GM21786 (cell line): ENCODE data around the gene HOXA5.

ENCODE experiments used
- ATAC-seq: cut with Tn5 transposase; IDR thresholded peaks from one replicate; pipeline ENCODE4 v1.9.1; 2021; ENCODE audit not compliant: unreplicated experiment

HOXA5 gene

GRCh38 chr7:27182861-27183681 is 39.6 kb upstream of the HOXA5 start:
- ATAC-seq: no peak

GRCh38 chr7:27182285-27182841 is 38.9 kb upstream of the HOXA5 start:
- no peak for ATAC-seq

GRCh38 chr7:27181795-27182275 is 38.4 kb upstream of the HOXA5 start:
- ATAC-seq: no peak

GRCh38 chr7:27180431-27181420 is 37.2 kb upstream of the HOXA5 start:
- ATAC-seq: no peak

GRCh38 chr7:27179503-27180430 is 36.3 kb upstream of the HOXA5 start:
- no peak for ATAC-seq

GRCh38 chr7:27179030-27179429 is 35.5 kb upstream of the HOXA5 start:
- no peak for ATAC-seq

- ATAC-seq: no peak
Measured at GRCh38 chr7:27178366-27178765, 34.9 kb upstream of the HOXA5 start.

- ATAC-seq: no peak
Measured at GRCh38 chr7:27177795-27178320, 34.4 kb upstream of the HOXA5 start.

GRCh38 chr7:27176962-27177794 is 33.7 kb upstream of the HOXA5 start:
- ATAC-seq: no peak

- no peak for ATAC-seq
Measured at GRCh38 chr7:27176524-27176845, 33.0 kb upstream of the HOXA5 start.

GRCh38 chr7:27175626-27176523 is 32.4 kb upstream of the HOXA5 start:
- no peak for ATAC-seq

- ATAC-seq: no peak
Measured at GRCh38 chr7:27174874-27175625, 31.6 kb upstream of the HOXA5 start.

GRCh38 chr7:27173956-27174873 is 30.7 kb upstream of the HOXA5 start, which contains the start of gene HOXA10:
Gene HOXA10 (minus strand): TSS chr7:27174320. CDS start chr7:27174306, 14 bp downstream.
- ATAC-seq: no peak

- ATAC-seq: no peak
Measured at GRCh38 chr7:27173511-27173955, 30.1 kb upstream of the HOXA5 start.

GRCh38 chr7:27172823-27173510 is 29.5 kb upstream of the HOXA5 start:
- no peak for ATAC-seq

GRCh38 chr7:27172315-27172774 is 28.9 kb upstream of the HOXA5 start:
- no peak for ATAC-seq
